BE2C (cell line): ENCODE data around the gene HPS5.

Source experiments
- DNase-seq: peaks from one replicate; pipeline ENCODE4 v3.0.0-alpha.2; 2020
- H3K27me3 ChIP-seq: fragments of 250-450 bp; sonication (Bioruptor Pico); 2 replicates; pipeline ENCODE4 v1.5.1; 2020; ENCODE audit warnings: mild to moderate bottlenecking
- H3K36me3 ChIP-seq: fragments of 250-450 bp; sonication (Bioruptor Pico); 2 replicates; pipeline ENCODE4 v1.5.1; 2020; ENCODE audit warnings: mild to moderate bottlenecking
- H3K4me1 ChIP-seq: fragments of 250-450 bp; sonication (Bioruptor Pico); 2 replicates; pipeline ENCODE4 v1.5.1; 2020
- H3K4me3 ChIP-seq: 2 replicates; pipeline ENCODE4 v1.5.1; 2011; ENCODE audit warnings: low read depth, low read length
- H3K9me3 ChIP-seq: fragments of 250-450 bp; sonication (Bioruptor Pico); 2 replicates; pipeline ENCODE4 v1.5.1; 2020
- TF ChIP-seq, protein P1 (sequence below): IDR thresholded peaks from 2 replicates; pipeline ENCODE4 v1.5.1; 2012; ENCODE audit warnings: mild to moderate bottlenecking, low read depth, low read length

The HPS5 gene

DNA sequence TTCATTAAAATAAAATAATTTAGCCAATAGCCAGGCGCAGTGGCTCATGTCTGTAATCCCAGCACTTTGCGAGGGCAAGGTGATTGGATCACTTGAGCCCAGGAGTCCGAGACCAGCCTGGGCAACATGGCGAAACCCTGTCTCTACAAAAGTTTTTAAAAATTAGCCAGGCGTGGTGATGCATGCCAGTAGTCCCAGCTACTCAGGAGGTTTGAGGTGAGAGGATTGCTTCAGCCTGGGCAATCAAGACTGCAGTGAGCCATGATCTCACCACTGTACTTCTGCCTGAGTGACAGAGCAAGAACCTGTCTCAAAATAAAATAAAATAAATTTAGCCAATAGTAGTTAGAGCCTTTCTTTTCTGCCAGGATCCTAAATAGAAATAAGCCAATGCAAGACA is 12.2 kb downstream of the HPS5 start:
- Histone ChIP-seq H3K4me3 (no peak overlapping the region), H3K36me3 (no peaks in the 10 kb centered on the region; the same call in 1 of the 2 replicates), H3K27me3 (no peaks in the 10 kb centered on the region), H3K9me3 (no peaks in the 10 kb centered on the region), H3K4me1 (no peaks in the 10 kb centered on the region)
- no peak for DNase-seq
- TF ChIP-seq, protein P1, sequence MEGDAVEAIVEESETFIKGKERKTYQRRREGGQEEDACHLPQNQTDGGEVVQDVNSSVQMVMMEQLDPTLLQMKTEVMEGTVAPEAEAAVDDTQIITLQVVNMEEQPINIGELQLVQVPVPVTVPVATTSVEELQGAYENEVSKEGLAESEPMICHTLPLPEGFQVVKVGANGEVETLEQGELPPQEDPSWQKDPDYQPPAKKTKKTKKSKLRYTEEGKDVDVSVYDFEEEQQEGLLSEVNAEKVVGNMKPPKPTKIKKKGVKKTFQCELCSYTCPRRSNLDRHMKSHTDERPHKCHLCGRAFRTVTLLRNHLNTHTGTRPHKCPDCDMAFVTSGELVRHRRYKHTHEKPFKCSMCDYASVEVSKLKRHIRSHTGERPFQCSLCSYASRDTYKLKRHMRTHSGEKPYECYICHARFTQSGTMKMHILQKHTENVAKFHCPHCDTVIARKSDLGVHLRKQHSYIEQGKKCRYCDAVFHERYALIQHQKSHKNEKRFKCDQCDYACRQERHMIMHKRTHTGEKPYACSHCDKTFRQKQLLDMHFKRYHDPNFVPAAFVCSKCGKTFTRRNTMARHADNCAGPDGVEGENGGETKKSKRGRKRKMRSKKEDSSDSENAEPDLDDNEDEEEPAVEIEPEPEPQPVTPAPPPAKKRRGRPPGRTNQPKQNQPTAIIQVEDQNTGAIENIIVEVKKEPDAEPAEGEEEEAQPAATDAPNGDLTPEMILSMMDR = no peak

- Histone ChIP-seq H3K4me3 (no peak overlapping the region), H3K4me1 (no peaks in the 10 kb centered on the region), H3K9me3 (no peaks in the 10 kb centered on the region), H3K27me3 (no peaks in the 10 kb centered on the region), H3K36me3 (no peaks in the 10 kb centered on the region; the same call in 1 of the 2 replicates)
- TF ChIP-seq, protein P1 = no peak
- DNase-seq = no peak
These were observed 13.7 kb downstream of the HPS5 start for GRCh38 chr11:18308242-18308641.

- DNase-seq = no peak
- Histone ChIP-seq H3K4me1 (no peaks in the 10 kb centered on the region), H3K27me3 (no peaks in the 10 kb centered on the region), H3K9me3 (no peaks in the 10 kb centered on the region), H3K4me3 (no peak overlapping the region), H3K36me3 (no peaks in the 10 kb centered on the region; the same call in 1 of the 2 replicates)
- TF ChIP-seq, protein P1 = no peak
These were observed 14.3 kb downstream of the HPS5 start for GRCh38 chr11:18307461-18308139.

DNA sequence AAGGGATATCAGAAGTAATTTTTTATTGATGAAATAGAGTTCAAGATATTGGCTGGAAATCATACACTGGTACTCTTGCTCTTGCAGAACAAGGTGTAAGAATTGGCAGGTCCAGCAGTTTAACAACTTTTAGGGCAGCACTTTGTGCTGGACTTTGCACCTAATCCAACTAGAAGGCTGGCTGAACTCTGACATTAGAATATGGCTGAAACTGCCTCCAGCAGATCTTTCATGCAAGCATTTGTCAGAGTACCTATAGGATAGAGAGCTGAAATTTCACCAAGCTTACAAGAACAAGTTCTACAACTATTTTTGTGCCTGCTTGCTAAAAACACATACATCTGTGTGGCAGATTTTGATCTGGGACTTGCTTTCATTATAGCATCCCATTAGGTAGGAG is 17.2 kb downstream of the HPS5 start:
- Histone ChIP-seq H3K9me3 (no peaks in the 10 kb centered on the region), H3K36me3 (no peaks in the 10 kb centered on the region), H3K4me1 (no peaks in the 10 kb centered on the region), H3K27me3 (no peaks in the 10 kb centered on the region), H3K4me3 (no peak overlapping the region)
- TF ChIP-seq, protein P1 = no peak
- no peak for DNase-seq

GRCh38 chr11:18299721-18300120 is 22.2 kb downstream of the HPS5 start:
- no peak overlapping the region for H3K4me3 ChIP-seq
- H3K27me3 ChIP-seq = no peaks in the 10 kb centered on the region
- H3K4me1 ChIP-seq = no peaks in the 10 kb centered on the region
- H3K36me3 ChIP-seq = no peaks in the 10 kb centered on the region
- no peak for DNase-seq
- TF ChIP-seq, protein P1 = no peak
- no peaks in the 10 kb centered on the region for H3K9me3 ChIP-seq

DNA sequence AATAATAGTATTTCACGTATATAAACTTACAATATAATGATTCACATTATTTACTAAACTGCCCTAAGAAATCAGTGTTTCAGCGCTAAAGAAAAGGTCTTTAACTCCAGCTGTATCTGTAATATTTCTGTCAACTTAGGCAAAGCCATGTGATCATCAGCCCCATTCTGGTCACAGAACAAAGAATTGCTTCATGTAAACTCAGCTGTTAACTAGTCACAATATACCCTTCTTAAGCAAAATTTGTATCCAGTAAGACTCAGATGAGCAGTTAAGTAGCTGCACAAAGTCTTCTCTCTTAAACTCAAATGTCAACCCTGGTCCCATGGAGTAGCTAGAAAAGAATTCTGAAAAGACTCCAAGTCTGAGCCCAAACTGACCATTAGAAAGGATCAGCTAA is 26.6 kb downstream of the HPS5 start:
- Histone ChIP-seq H3K9me3 (no peaks in the 10 kb centered on the region), H3K4me3 (no peak overlapping the region), H3K27me3 (no peaks in the 10 kb centered on the region), H3K4me1 (no peaks in the 10 kb centered on the region), H3K36me3 (no peaks in the 10 kb centered on the region)
- DNase-seq = no peak
- TF ChIP-seq, protein P1 = no peak
